ENCODE data around the gene BIRC2.

BIRC2 gene

DNA sequence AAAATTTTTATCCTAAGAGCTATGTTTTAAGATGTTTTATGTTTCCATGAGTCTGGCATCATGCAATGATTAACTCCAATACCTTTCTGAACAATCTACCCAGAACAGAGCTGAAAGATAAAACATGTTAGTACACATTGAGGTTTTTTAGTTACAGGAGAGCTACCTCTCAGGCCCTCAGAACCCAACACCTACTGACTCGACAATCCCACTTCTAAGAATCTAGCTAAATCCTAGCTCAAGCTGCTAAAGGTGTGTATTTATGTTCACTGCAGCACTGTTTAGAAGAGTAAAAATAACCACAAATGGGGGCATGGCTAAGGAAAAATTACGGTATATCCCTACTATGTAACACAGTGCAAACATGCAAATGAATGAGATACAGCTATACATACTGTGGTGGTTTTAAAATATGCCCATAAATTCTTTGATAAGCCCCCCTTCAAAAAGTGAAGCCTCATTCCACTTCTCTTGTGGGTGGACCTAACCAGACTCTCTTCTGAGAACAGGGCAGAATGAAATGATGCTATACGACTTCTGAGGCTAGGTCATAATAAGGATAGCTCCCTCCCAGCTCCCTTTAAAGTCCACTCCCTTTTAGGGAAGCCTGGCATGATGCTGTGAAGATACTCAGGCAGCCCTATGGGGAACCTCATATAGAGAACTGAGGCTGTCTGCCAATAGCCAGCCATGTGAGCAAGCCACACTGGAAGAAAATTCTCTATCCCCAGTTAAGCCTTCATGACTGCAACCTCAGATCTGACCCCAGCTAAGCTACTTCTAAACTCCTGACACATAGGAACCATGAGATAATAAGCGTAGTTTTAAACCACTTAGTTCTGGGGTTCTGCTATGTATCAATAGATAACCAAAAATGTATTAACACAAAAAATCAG, 76.1 kb downstream of the BIRC2 start:
- no peak overlapping the region for H3K4me2 ChIP-seq (ENCODE audit: low read length)
- peaks cover 98% of the 10 kb centered on the region for H3K79me2 ChIP-seq (ENCODE audit: insufficient read depth, low read length)
- no peak overlapping the region for H3K4me3 ChIP-seq (ENCODE audit: low read depth, low read length, poor library complexity, severe bottlenecking)
- no peak overlapping the region for H3K9ac ChIP-seq (ENCODE audit: low read length)
- 0 out of 2 replicates have a peak, but pooled peaks cover 2% of the 10 kb centered on the region for H3K9me3 ChIP-seq (ENCODE audit: low read length)
- H3F3A ChIP-seq (ENCODE audit: insufficient read depth, low read length): no peaks in the 10 kb centered on the region
- peaks cover 74% of the 10 kb centered on the region for H3K36me3 ChIP-seq (ENCODE audit: insufficient read depth, low read length)
- H2AFZ ChIP-seq (ENCODE audit: low read length): no peak overlapping the region
- H3K27ac ChIP-seq (ENCODE audit: low read depth, low read length, poor library complexity, severe bottlenecking): peak overlapping the region; percentile 6
- H3K27me3 ChIP-seq (ENCODE audit: insufficient read depth, low read length): no peaks in the 10 kb centered on the region
- TF ChIP-seq, protein P1, sequence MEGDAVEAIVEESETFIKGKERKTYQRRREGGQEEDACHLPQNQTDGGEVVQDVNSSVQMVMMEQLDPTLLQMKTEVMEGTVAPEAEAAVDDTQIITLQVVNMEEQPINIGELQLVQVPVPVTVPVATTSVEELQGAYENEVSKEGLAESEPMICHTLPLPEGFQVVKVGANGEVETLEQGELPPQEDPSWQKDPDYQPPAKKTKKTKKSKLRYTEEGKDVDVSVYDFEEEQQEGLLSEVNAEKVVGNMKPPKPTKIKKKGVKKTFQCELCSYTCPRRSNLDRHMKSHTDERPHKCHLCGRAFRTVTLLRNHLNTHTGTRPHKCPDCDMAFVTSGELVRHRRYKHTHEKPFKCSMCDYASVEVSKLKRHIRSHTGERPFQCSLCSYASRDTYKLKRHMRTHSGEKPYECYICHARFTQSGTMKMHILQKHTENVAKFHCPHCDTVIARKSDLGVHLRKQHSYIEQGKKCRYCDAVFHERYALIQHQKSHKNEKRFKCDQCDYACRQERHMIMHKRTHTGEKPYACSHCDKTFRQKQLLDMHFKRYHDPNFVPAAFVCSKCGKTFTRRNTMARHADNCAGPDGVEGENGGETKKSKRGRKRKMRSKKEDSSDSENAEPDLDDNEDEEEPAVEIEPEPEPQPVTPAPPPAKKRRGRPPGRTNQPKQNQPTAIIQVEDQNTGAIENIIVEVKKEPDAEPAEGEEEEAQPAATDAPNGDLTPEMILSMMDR (IDR thresholded peaks at IDR 0.05; ENCODE audit: low read length): no peak
- TF ChIP-seq EZH2 (IDR thresholded peaks at IDR 0.05; ENCODE audit: borderline replicate concordance, low read length): no peak
- H4K20me1 ChIP-seq (ENCODE audit: insufficient read depth, low read length): no peaks in the 10 kb centered on the region
- H3K9me2 ChIP-seq (ENCODE audit: low read depth, low read length): no peaks in the 10 kb centered on the region
- H3K4me1 ChIP-seq (ENCODE audit: insufficient read depth, low read length, severe bottlenecking): peaks cover 69% of the 10 kb centered on the region

DNA sequence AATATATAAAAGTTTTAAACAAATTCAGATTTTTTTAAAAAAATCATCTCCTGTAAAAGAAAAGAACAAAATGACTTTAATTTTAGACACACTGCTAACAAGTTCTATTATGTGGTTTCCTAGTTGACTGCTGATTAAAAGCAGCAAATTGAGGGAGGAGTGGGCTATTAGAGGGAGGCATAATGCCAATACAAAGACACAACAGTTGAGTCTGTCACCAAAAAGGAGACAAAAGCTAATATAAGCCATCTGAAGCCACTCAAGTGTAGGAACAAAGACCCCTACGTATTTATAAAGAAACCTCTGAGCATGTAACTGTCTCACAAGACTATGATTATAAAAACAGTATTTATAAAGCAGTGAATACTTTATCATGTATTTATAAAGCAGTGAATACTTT, 76.9 kb downstream of the BIRC2 start:
- Histone ChIP-seq H3K4me1 (ENCODE audit: insufficient read depth, low read length, severe bottlenecking) (peaks cover 75% of the 10 kb centered on the region), H3K27me3 (ENCODE audit: insufficient read depth, low read length) (no peaks in the 10 kb centered on the region), H3K36me3 (ENCODE audit: insufficient read depth, low read length) (peaks cover 72% of the 10 kb centered on the region), H3K9ac (ENCODE audit: low read length) (no peak overlapping the region), H3K79me2 (ENCODE audit: insufficient read depth, low read length) (peaks cover 98% of the 10 kb centered on the region), H3F3A (ENCODE audit: insufficient read depth, low read length) (no peaks in the 10 kb centered on the region), H3K9me2 (ENCODE audit: low read depth, low read length) (no peaks in the 10 kb centered on the region), H3K27ac (ENCODE audit: low read depth, low read length, poor library complexity, severe bottlenecking) (no peak overlapping the region), H3K4me3 (ENCODE audit: low read depth, low read length, poor library complexity, severe bottlenecking) (no peak overlapping the region), H4K20me1 (ENCODE audit: insufficient read depth, low read length) (no peaks in the 10 kb centered on the region), H3K4me2 (ENCODE audit: low read length) (no peak overlapping the region), H2AFZ (ENCODE audit: low read length) (no peak overlapping the region), H3K9me3 (ENCODE audit: low read length) (no peaks in the 10 kb centered on the region)
- TF ChIP-seq, protein P1 (IDR thresholded peaks at IDR 0.05; ENCODE audit: low read length): no peak
- TF ChIP-seq EZH2 (IDR thresholded peaks at IDR 0.05; ENCODE audit: borderline replicate concordance, low read length): no peak

DNA sequence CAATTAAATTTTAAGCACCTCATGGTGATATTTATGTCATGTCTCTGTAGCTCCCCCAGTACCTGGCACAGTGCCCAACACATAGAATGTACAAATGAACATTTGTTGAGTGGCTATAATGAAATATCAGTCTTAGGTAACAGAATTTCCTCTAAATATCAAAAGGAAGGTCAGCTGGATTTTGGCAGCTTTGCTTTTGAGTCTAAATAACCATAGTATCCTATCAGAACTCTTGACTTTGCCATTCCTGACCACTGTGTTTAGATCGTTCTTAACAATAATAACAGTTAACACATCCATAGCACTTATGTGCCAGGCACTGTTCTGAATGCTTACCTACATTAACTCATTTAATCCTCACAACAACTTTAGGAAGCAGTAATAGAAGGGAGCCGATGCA, 79.0 kb downstream of the BIRC2 start:
- TF ChIP-seq, protein P1 (IDR thresholded peaks at IDR 0.05; ENCODE audit: low read length): no peak
- no peak for TF ChIP-seq EZH2 (IDR thresholded peaks at IDR 0.05; ENCODE audit: borderline replicate concordance, low read length)
- H3K4me2 ChIP-seq (ENCODE audit: low read length): no peak overlapping the region
- no peak overlapping the region for H3K9ac ChIP-seq (ENCODE audit: low read length)
- H2AFZ ChIP-seq (ENCODE audit: low read length): no peak overlapping the region
- H3K36me3 ChIP-seq (ENCODE audit: insufficient read depth, low read length): peaks cover 58% of the 10 kb centered on the region; the same call in 1 of the 2 replicates
- no peaks in the 10 kb centered on the region for H4K20me1 ChIP-seq (ENCODE audit: insufficient read depth, low read length)
- H3K4me3 ChIP-seq (ENCODE audit: low read depth, low read length, poor library complexity, severe bottlenecking): no peak overlapping the region
- H3K27me3 ChIP-seq (ENCODE audit: insufficient read depth, low read length): no peaks in the 10 kb centered on the region
- H3K9me3 ChIP-seq (ENCODE audit: low read length): no peaks in the 10 kb centered on the region
- peaks cover 4% of the 10 kb centered on the region for H3F3A ChIP-seq (ENCODE audit: insufficient read depth, low read length)
- H3K4me1 ChIP-seq (ENCODE audit: insufficient read depth, low read length, severe bottlenecking): peaks cover 92% of the 10 kb centered on the region
- peaks cover 89% of the 10 kb centered on the region for H3K79me2 ChIP-seq (ENCODE audit: insufficient read depth, low read length)
- H3K9me2 ChIP-seq (ENCODE audit: low read depth, low read length): no peaks in the 10 kb centered on the region
- peak overlapping the region; percentile 17 for H3K27ac ChIP-seq (ENCODE audit: low read depth, low read length, poor library complexity, severe bottlenecking)

Measured in OCI-LY1 (cell line).